GM06990 (cell line): ENCODE results near the gene COMP.
A peak's percentile ranks its signal among the peaks of the same experiment; 100 is the strongest.

Source experiments
- DNase-seq: peaks from one replicate; pipeline ENCODE4 v3.0.0-alpha.2; 2011; ENCODE audit not compliant: insufficient read length; ENCODE audit errors: extremely low read depth
- H3K27me3 ChIP-seq: replicated peaks from 2 replicates; pipeline ENCODE4 v1.6.0; 2011; ENCODE audit warnings: low read length; ENCODE audit not compliant: control insufficient read depth, insufficient read depth
- H3K36me3 ChIP-seq: 2 replicates; pipeline ENCODE4 v1.5.1; 2011; ENCODE audit warnings: low read length; ENCODE audit not compliant: control insufficient read depth, insufficient read depth
- H3K4me3 ChIP-seq: replicated peaks from 2 replicates; pipeline ENCODE4 v1.5.1; 2011; ENCODE audit warnings: low read depth, mild to moderate bottlenecking, control low read depth, low read length
- TF ChIP-seq, protein P1 (sequence below): IDR thresholded peaks from 2 replicates; pipeline ENCODE4 v1.5.1; 2011; ENCODE audit warnings: low read length, control low read depth, mild to moderate bottlenecking, inconsistent platforms; ENCODE audit not compliant: insufficient read depth, poor library complexity, severe bottlenecking

COMP gene

DNA sequence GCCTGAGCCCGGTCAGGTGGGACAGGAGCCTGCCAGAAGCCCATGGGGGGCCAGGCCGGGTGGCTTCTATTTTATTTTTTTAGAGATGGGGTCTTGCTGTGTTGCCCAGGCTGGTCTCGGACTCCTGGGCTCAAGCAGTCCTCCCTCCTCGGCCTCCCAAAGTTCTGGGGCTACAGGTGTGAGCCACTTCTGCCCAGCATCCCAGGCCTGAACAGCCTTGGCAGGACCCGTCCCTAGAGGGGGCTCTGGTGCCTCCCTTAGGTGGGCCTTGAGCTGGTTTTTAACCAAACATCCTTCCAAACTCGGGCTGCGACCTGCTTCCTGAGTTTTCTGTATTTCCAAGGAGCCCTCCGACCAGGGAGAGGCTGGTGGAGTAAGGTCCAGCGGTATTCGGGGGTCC lies 10.5 kb downstream of the COMP start:
- H3K4me3 ChIP-seq, result no peak overlapping the region
- H3K27me3 ChIP-seq, result no peaks in the 10 kb centered on the region; the same call in 1 of the 2 replicates
- DNase-seq, result no peak
- H3K36me3 ChIP-seq, result no peaks in the 10 kb centered on the region
- TF ChIP-seq, protein P1, sequence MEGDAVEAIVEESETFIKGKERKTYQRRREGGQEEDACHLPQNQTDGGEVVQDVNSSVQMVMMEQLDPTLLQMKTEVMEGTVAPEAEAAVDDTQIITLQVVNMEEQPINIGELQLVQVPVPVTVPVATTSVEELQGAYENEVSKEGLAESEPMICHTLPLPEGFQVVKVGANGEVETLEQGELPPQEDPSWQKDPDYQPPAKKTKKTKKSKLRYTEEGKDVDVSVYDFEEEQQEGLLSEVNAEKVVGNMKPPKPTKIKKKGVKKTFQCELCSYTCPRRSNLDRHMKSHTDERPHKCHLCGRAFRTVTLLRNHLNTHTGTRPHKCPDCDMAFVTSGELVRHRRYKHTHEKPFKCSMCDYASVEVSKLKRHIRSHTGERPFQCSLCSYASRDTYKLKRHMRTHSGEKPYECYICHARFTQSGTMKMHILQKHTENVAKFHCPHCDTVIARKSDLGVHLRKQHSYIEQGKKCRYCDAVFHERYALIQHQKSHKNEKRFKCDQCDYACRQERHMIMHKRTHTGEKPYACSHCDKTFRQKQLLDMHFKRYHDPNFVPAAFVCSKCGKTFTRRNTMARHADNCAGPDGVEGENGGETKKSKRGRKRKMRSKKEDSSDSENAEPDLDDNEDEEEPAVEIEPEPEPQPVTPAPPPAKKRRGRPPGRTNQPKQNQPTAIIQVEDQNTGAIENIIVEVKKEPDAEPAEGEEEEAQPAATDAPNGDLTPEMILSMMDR, result peak; percentile 37

- TF ChIP-seq, protein P1, result no peak
- DNase-seq, result no peak
- no peaks in the 10 kb centered on the region; the same call in 1 of the 2 replicates for H3K27me3 ChIP-seq
Observed at GRCh38 chr19:18780081-18780480, 11.0 kb downstream of the COMP start.

DNA sequence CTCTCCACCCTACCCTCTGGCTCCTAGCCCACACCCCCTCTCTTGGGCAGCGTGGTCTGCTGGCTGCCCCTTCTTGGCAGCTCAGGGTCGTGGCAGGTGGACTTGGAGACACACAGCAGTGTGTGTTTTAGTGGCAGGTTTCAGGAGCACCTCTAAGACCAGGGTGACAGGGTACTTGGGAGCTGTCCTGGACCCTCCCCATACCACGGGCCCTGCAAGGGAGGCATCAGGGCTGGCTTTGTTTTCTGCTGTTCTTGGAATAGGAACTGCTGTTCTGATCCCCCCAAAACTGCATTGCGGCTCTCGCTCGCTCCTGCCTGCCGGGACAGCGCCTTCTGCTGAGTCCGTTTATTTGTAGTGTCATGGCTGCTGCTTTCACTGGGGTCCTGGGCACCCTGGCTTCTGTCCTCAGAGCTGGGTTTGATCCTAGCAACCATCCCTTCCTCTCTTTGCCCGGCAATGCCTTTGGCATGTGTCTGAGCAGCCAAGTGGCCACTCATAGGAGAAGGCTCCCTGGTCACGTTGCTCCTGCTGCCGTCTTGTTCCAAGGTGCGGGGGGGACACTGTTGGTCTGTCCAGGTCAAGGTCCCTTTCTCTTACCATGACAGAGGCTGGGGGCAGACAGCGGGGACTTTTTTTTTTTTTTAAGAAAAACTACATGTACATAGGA lies 12.1 kb downstream of the COMP start:
- DNase-seq, result no peak
- Histone ChIP-seq H3K27me3 (no peaks in the 10 kb centered on the region; the same call in 1 of the 2 replicates), H3K4me3 (no peak overlapping the region), H3K36me3 (no peaks in the 10 kb centered on the region)
- TF ChIP-seq, protein P1, result no peak

More at GRCh38 chr19:18780081-18780480, 11.0 kb downstream of the COMP start:
- Histone ChIP-seq H3K36me3 (no peaks in the 10 kb centered on the region), H3K4me3 (no peak overlapping the region)

GRCh38 chr19:18778076-18778389 lies 13.1 kb downstream of the COMP start:
- TF ChIP-seq, protein P1, result no peak
- Histone ChIP-seq H3K36me3 (no peaks in the 10 kb centered on the region), H3K27me3 (no peaks in the 10 kb centered on the region; the same call in 1 of the 2 replicates)

DNA sequence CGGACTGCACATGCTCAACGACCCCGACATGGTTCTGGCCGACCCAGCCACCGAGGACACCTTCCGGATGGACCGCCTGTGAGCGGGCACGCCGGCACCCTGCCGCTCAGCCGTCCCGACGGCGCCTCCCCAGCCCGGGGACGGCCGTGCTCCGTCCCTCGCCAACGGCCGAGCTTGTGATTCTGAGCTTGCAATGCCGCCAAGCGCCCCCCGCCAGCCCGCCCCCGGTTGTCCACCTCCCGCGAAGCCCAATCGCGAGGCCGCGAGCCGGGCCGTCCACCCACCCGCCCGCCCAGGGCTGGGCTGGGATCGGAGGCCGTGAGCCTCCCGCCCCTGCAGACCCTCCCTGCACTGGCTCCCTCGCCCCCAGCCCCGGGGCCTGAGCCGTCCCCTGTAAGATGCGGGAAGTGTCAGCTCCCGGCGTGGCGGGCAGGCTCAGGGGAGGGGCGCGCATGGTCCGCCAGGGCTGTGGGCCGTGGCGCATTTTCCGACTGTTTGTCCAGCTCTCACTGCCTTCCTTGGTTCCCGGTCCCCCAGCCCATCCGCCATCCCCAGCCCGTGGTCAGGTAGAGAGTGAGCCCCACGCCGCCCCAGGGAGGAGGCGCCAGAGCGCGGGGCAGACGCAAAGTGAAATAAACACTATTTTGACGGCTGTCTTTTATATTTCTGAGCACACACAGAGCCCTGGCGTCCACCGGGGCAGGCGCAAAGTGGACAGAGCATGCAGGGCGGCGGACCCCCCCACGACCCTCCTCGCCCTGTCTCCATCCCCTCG lies 13.6 kb downstream of the COMP start:
- Histone ChIP-seq H3K4me3 (no peak overlapping the region), H3K36me3 (no peaks in the 10 kb centered on the region), H3K27me3 (no peaks in the 10 kb centered on the region; the same call in 1 of the 2 replicates)
- TF ChIP-seq, protein P1, result no peak
- DNase-seq, result no peak

More at GRCh38 chr19:18778076-18778389, 13.1 kb downstream of the COMP start:
- DNase-seq, result no peak
- H3K4me3 ChIP-seq, result no peak overlapping the region
